IPS-20b (cell line): ENCODE measurements around the gene PRR5L.
A peak's percentile ranks its signal among the peaks of the same experiment; 100 is the strongest.
"Not testable (repeated sequence)": the region's sequence is repeated elsewhere in the genome, so short reads cannot be mapped to it uniquely, and the experiment has no call there.

Source experiments
- H3K27ac ChIP-seq: one replicate; pipeline ENCODE4 v1.5.1; 2013; ENCODE audit warnings: low read length
- H3K27me3 ChIP-seq: 2 replicates; pipeline ENCODE4 v1.6.1; 2013; ENCODE audit warnings: mild to moderate bottlenecking, low read length, inconsistent platforms; ENCODE audit not compliant: insufficient read depth
- H3K36me3 ChIP-seq: 2 replicates; pipeline ENCODE4 v1.6.1; 2013; ENCODE audit warnings: low read depth, mild to moderate bottlenecking, inconsistent platforms, low read length, moderate library complexity; ENCODE audit not compliant: insufficient read depth
- H3K4me1 ChIP-seq: 2 replicates; pipeline ENCODE4 v1.6.1; 2013; ENCODE audit warnings: mild to moderate bottlenecking, control low read depth, inconsistent platforms, low read length, moderate library complexity; ENCODE audit not compliant: insufficient read depth
- H3K4me3 ChIP-seq: 2 replicates; pipeline ENCODE4 v1.5.1; 2013; ENCODE audit warnings: mild to moderate bottlenecking, low read length, inconsistent platforms
- H3K9ac ChIP-seq: 2 replicates; pipeline ENCODE4 v1.6.1; 2013; ENCODE audit warnings: low read depth, mild to moderate bottlenecking, inconsistent platforms, low read length, moderate library complexity
- H3K9me3 ChIP-seq: 2 replicates; pipeline ENCODE4 v1.6.1; 2013; ENCODE audit warnings: mild to moderate bottlenecking, low read depth, low read length, inconsistent platforms; ENCODE audit not compliant: insufficient read depth

Gene PRR5L

DNA sequence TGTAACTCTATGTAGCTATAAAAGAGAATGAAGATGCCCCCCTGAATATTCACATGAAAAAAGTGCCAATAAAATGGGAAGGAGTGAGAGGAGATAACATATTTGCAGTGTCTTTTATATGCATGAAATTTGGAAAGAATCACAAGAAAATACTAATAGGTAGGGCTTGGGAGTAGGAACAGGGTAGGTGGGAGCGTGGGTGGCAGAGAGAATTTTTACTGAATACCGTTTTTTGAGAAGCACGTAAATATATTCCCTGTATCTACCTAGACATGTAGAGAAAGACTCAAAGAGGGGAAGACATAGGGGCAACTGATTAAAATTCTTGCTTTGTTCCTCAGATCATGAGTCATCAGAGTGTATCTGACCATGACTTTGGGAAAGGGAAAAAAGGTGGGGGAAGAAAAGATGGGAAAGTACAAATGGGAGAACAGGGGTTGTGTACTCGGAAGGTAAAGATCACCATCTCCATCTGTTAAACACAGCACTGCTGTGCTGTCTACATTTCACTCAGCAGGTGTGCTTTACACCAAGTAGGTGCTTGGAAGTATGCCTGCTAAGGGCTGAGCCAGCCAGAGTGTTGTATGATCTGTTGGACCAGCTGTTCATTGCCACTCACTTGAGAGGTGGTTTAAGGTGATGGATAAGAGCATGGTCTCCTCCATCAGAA is 16.0 kb downstream of the PRR5L start:
- Histone ChIP-seq H3K9me3 (no peaks in the 10 kb centered on the region), H3K36me3 (no peaks in the 10 kb centered on the region), H3K9ac (no peak overlapping the region), H3K4me1 (no peaks in the 10 kb centered on the region), H3K4me3 (no peak overlapping the region), H3K27ac (no peak overlapping the region), H3K27me3 (no peaks in the 10 kb centered on the region; the same call in 1 of the 2 replicates)

DNA sequence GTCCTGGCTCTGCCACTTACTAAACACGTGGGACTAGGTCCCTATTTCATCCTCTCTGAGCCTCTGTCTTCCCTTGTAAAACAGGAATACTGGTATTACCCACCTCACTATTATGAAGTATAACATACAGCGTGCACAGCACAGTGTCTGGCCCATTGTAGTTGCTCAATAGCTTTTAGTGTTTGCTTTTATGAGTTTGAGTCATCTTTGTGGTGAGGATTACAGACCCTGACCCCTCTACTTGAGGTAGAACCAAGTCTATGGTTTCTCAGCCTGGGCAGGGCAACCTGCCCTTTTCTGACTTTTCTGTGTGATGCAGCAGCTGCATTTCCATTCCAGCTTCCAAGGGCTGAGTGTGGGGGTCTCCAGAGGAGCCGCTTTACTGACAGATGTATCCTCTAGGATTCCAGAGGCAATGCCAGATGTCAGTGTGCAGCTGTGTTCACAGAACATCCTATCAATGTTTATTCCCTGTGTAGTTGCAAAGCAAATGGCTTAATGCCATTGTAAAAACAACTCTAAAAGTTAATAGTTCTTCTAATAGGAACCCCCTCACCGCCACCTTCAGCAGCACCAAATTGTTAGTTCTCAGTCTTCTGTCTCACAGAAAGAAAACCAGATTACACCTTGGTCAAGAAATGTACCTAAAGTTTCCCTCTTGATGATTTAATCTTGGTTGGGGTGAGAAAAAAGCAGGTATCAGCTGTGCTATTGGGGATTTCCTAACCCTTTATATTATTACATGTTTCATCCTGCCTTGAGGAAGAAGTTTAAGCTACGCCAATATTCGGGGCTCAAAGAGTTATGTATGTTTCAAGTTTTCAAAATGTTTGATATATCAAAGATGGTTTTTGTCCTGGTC is 16.8 kb downstream of the PRR5L start:
- Histone ChIP-seq H3K27ac (no peak overlapping the region), H3K36me3 (no peaks in the 10 kb centered on the region), H3K9ac (no peak overlapping the region), H3K27me3 (no peaks in the 10 kb centered on the region; the same call in 1 of the 2 replicates), H3K4me3 (no peak overlapping the region), H3K9me3 (no peaks in the 10 kb centered on the region), H3K4me1 (no peaks in the 10 kb centered on the region)

DNA sequence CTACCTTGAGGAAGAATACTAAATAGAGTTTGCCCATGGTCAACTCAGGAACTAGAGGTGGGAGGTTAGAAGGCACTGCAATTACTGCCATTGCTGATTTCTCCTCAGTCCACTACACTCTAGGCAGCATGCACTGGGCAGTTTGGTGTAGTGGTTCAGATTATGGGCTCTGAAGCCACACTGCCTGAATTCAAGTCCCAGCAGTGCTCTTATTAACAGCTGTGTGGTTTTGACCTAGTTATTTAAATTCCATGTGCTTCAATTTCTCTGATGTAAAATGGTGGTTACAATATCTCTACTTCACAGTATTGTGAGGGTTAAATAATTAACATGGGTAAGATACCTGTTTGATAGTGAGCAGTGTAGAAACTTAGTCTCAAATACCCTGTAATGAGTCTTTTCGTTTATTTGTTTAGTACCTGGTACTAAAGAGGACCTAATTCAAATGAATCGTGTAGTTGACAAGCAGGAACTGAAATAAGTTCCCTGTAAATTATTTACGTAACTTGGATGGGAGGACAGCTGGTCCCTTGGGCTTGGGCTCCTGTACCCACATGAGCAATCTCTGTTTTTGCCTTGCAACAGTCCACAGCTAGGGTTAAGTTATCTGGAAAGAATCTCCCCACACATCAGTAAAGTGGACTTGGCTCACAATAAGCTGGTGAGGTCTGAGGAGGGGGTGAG is 17.8 kb downstream of the PRR5L start:
- Histone ChIP-seq H3K27ac (no peak overlapping the region), H3K9ac (no peak overlapping the region), H3K9me3 (no peaks in the 10 kb centered on the region), H3K4me3 (no peak overlapping the region), H3K4me1 (peaks cover 5% of the 10 kb centered on the region), H3K36me3 (no peaks in the 10 kb centered on the region), H3K27me3 (no peaks in the 10 kb centered on the region; the same call in 1 of the 2 replicates)

DNA sequence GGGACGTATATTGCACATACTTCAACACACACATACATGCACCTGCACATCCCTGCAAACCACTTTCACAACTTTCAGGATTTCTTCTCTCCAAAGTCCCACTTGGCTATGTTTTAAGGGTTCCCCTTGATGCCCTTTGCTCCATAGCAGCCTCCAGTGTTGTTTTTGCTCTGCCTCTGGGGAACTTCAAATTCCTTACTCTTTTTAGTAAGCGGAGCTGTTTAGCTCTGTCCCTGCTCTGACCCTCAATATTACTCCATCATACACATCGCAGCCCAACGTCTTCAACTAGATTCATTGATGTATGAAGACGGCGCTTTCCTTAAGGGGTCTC is 18.3 kb downstream of the PRR5L start:
- H3K36me3 ChIP-seq: no peaks in the 10 kb centered on the region
- H3K4me3 ChIP-seq: no peak overlapping the region
- no peak overlapping the region for H3K9ac ChIP-seq
- H3K4me1 ChIP-seq: peaks cover 10% of the 10 kb centered on the region
- H3K9me3 ChIP-seq: no peaks in the 10 kb centered on the region
- H3K27me3 ChIP-seq: no peaks in the 10 kb centered on the region; the same call in 1 of the 2 replicates
- H3K27ac ChIP-seq: no peak overlapping the region

DNA sequence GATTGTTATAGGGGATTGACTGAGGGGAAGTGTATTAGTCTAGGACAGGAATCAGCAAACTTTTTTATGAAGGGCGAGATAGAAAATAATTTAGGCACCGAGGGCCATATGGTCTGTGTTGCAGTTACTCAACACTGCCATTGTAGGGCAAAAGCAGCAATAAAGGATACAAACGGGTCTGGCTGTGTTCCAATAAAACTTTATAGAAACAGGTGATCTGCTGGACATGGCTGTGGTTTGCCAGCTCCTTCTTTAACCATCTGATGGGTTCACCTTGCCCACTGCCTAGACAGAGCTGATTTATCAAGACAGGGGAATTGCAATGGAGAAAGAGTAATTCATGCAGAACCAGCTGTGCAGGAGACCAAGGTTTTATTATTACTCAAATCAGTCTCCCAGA is 20.0 kb downstream of the PRR5L start:
- no peak overlapping the region for H3K27ac ChIP-seq
- H3K9me3 ChIP-seq: no peaks in the 10 kb centered on the region
- no peak overlapping the region for H3K9ac ChIP-seq
- no peaks in the 10 kb centered on the region for H3K36me3 ChIP-seq
- H3K27me3 ChIP-seq: no peaks in the 10 kb centered on the region; the same call in 1 of the 2 replicates
- peaks cover 11% of the 10 kb centered on the region for H3K4me1 ChIP-seq
- H3K4me3 ChIP-seq: no peak overlapping the region

DNA sequence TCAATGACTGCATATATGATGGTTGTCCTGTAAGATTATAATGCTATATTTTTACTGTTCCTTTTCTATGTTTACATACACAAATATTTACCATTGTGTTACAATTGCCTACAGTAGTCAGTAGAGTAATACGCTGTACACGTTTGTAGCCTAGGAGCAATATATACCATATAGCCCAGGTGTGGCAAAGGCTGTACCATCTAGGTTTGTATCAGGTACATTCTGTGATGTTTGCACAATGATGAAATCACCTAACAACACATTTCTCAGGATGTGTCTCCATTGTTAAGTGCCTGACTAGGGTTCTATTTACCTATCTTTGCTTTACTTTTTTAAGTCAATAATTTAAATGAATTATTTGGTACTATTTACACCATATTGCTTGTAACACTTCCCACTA is 21.9 kb downstream of the PRR5L start:
- H3K27ac ChIP-seq: no peak overlapping the region
- H3K4me3 ChIP-seq: no peak overlapping the region
- H3K27me3 ChIP-seq: no peaks in the 10 kb centered on the region

DNA sequence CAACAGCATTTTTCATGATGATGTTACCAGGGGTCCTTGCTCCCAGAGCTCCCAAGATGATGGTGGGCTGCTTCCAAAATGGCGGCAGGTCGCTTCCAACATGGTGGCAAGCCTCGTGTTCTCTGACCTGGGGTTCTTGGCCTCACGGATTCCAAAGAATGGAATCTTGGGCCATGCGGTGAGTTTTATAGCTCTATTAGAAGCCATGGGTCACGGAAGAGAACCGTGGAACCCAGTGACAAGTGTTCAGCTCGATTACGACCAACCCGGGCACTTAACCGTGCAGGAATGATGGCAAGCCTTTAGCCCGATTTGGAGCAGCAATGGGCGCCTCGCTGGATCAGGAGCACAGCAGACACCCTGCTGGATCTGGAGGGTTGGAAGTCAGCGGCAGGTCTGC is 28.9 kb downstream of the PRR5L start:
- H3K9me3 ChIP-seq, H3K27me3 ChIP-seq, H3K4me3 ChIP-seq, H3K36me3 ChIP-seq, H3K9ac ChIP-seq, H3K27ac ChIP-seq: not testable (repeated sequence)
- peaks cover 10% of the 10 kb centered on the region; the same call in 1 of the 2 replicates for H3K4me1 ChIP-seq

More for the DNA sequence above, 21.9 kb downstream of the PRR5L start:
- peaks cover 11% of the 10 kb centered on the region for H3K4me1 ChIP-seq
- H3K36me3 ChIP-seq: no peaks in the 10 kb centered on the region
- no peak overlapping the region for H3K9ac ChIP-seq
- H3K9me3 ChIP-seq: no peaks in the 10 kb centered on the region

DNA sequence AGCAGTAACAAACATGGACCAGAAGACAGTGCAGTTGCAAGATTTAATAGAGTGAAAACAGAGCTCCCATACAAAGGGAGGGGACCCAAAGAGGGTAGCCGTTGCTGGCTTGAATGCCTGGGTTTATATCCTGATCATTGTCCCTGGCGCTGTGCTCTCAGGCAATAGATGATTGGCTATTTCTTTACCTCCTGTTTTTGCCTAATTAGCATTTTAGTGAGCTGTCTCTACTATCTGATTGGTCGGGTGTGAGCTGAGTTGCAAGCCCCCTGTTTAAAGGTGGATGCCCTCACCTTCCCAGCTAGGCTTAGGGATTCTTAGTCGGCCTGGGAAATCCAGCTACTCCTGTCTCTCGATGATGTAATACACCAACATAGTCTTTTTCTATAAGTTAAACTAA is 29.3 kb downstream of the PRR5L start:
- not testable (repeated sequence) for H3K36me3 ChIP-seq, H3K9me3 ChIP-seq, H3K4me3 ChIP-seq, H3K27me3 ChIP-seq, H3K27ac ChIP-seq, H3K9ac ChIP-seq
- peaks cover 10% of the 10 kb centered on the region; the same call in 1 of the 2 replicates for H3K4me1 ChIP-seq

DNA sequence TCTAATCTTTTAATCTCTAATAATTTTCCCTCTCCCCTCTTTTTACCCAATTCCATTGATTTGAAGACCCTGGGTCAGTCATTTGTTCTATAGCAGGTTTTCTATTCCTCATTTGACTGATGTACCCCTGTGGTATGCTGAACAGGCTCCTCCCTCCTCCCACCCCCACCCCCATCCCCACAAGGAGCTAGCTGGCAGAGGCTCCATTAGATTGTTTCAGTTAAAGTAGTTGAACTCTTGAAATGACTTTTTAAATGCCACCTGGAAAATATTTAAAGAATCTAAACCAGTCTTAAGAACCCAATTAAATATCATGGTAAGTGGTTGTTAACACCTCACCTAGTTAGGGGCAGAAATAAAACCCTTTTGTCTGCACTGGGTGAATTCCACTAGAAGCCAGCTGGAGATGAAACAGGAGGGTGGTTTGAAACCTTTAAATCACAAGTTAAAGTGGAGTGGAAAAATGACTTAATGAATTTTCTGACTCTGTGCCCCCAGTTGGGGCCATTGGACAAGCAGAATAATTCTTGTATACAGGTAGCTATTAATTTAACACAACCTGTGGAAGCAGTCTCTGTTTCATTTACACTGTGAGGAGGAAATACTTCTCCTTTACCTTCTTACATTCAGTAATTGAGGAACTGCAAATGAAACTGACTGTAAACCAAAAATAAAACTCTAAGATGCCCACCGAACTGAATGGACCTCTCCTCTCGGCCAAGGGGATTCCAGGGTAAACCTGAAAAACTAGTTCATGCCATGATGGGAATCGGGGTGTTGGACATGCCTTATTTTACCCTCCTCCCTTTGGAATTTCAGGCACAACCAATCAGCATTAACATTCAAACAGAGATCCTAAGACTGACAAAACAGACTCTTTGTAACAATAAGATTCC is 30.7 kb downstream of the PRR5L start:
- Histone ChIP-seq H3K9me3 (no peaks in the 10 kb centered on the region), H3K27ac (no peak overlapping the region), H3K36me3 (no peaks in the 10 kb centered on the region), H3K27me3 (no peaks in the 10 kb centered on the region), H3K4me1 (peaks cover 10% of the 10 kb centered on the region; the same call in 1 of the 2 replicates), H3K9ac (no peak overlapping the region; the same call in 1 of the 2 replicates), H3K4me3 (peak overlapping the region; percentile 37; the same call in 1 of the 2 replicates)

DNA sequence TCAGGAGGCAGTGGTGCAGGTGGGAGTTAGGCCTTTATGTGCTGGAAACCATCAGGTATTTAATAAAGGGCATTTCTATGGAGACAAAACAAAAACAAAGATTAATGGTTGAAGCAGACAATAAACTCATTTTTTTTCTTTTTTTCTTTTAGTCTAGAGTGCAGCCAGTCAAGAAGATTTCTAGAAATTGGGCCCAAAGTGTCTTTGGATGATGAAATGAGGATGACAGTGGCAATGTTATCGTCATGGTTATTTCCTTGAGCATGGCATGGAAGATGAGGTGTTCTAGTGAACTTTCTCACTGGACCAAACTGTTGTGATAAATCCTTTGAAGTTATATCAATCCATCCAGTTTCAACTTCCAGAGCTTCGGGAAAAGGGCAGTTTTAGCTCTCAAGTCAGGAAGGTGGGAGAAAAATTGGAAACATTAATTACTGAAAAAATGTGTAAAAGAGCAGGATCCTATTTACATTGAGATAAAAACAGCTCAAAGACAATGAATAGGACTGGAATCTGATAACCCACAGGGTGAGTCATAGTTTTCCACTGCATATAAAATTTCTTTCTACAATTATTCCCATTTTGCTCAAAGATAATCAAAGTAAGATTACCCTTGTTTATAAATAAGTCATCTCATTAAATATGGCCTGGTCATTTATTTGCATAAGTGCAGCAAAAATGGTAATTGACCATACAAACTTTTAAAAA is 33.0 kb downstream of the PRR5L start:
- no peaks in the 10 kb centered on the region for H3K36me3 ChIP-seq
- no peaks in the 10 kb centered on the region for H3K9me3 ChIP-seq
- H3K4me3 ChIP-seq: no peak overlapping the region
- H3K27ac ChIP-seq: no peak overlapping the region
- no peaks in the 10 kb centered on the region for H3K27me3 ChIP-seq
- H3K4me1 ChIP-seq: peaks cover 10% of the 10 kb centered on the region; the same call in 1 of the 2 replicates
- no peak overlapping the region for H3K9ac ChIP-seq
